DOHH2 (cell line): ENCODE measurements around the gene PODXL2.

Experiments used
- H3F3A ChIP-seq: fragments of 200-600 bp; sonication (generic), shearing (Covaris generic); 2 replicates; pipeline ENCODE4 v1.6.0; 2016; ENCODE audit warnings: antibody characterized with exemption, mild to moderate bottlenecking; ENCODE audit not compliant: control insufficient read depth, insufficient read depth
- H3K27ac ChIP-seq: fragments of 200-600 bp; sonication (generic); 2 replicates; pipeline ENCODE4 v1.5.1; 2014; ENCODE audit warnings: low read depth, mild to moderate bottlenecking, low read length, moderate library complexity
- H3K27me3 ChIP-seq: fragments of 200-600 bp; sonication (generic); 2 replicates; pipeline ENCODE4 v1.6.1; 2014; ENCODE audit warnings: mild to moderate bottlenecking, low read length, mixed read lengths; ENCODE audit not compliant: control insufficient read depth
- H3K36me3 ChIP-seq: fragments of 200-600 bp; sonication (generic); 2 replicates; pipeline ENCODE4 v1.6.1; 2014; ENCODE audit warnings: mild to moderate bottlenecking, low read length, moderate library complexity, mixed read lengths; ENCODE audit not compliant: control insufficient read depth
- H3K4me1 ChIP-seq: fragments of 200-600 bp; sonication (generic); 2 replicates; pipeline ENCODE4 v1.6.1; 2014; ENCODE audit warnings: mild to moderate bottlenecking, low read length, mixed read lengths; ENCODE audit not compliant: control insufficient read depth
- H3K4me2 ChIP-seq: fragments of 200-600 bp; sonication (generic); 2 replicates; pipeline ENCODE4 v1.6.0; 2014; ENCODE audit warnings: mild to moderate bottlenecking, low read length, moderate library complexity
- H3K4me3 ChIP-seq: fragments of 200-600 bp; sonication (generic); 2 replicates; pipeline ENCODE4 v1.5.1; 2014; ENCODE audit warnings: mild to moderate bottlenecking, low read length, mixed read lengths
- H3K79me2 ChIP-seq: fragments of 200-600 bp; sonication (generic); 2 replicates; pipeline ENCODE4 v1.6.1; 2014; ENCODE audit warnings: mild to moderate bottlenecking, low read length, mixed read lengths; ENCODE audit not compliant: control insufficient read depth
- H3K9me2 ChIP-seq: fragments of 200-600 bp; sonication (generic); replicated peaks from 2 replicates; pipeline ENCODE4 v1.6.1; 2014; ENCODE audit warnings: mild to moderate bottlenecking, low read length, mixed read lengths; ENCODE audit not compliant: control insufficient read depth
- H3K9me3 ChIP-seq: fragments of 200-600 bp; sonication (generic); 2 replicates; pipeline ENCODE4 v1.6.1; 2014; ENCODE audit warnings: antibody characterized with exemption, low read length, mixed read lengths; ENCODE audit not compliant: control insufficient read depth, insufficient read depth
- H4K20me1 ChIP-seq: fragments of 200-600 bp; sonication (generic); 2 replicates; pipeline ENCODE4 v1.6.0; 2014; ENCODE audit warnings: low read depth, mild to moderate bottlenecking, antibody characterized with exemption, low read length, moderate library complexity; ENCODE audit not compliant: control insufficient read depth, insufficient read depth
- CTCF ChIP-seq: fragments of 200-600 bp; sonication (generic); IDR thresholded peaks from one replicate; pipeline ENCODE4 v1.5.1; 2014; ENCODE audit warnings: antibody characterized with exemption, mild to moderate bottlenecking, low read depth, low read length; ENCODE audit not compliant: poor library complexity, severe bottlenecking
- EZH2phosphoT487 ChIP-seq: fragments of 200-600 bp; sonication (generic); IDR thresholded peaks from 2 replicates; pipeline ENCODE4 v1.6.1; 2017; ENCODE audit warnings: borderline replicate concordance, mild to moderate bottlenecking, antibody characterized with exemption, low read length, moderate library complexity, mixed read lengths

The PODXL2 gene

GRCh38 chr3:127590593-127591465, 38.2 kb upstream of the PODXL2 start, which contains the start of gene TPRA1:
Gene TPRA1 (minus strand): TSS chr3:127590733. CDS start chr3:127580146, 10,587 bp downstream.
- Histone ChIP-seq H3K27ac (peak within 1 kb of the TSS; percentile 71), H3K4me2 (peak within 1 kb of the TSS; percentile 81)
- TF ChIP-seq CTCF (peak; percentile 17), EZH2phosphoT487 (no peak)

GRCh38 chr3:127593178-127593577, 35.8 kb upstream of the PODXL2 start:
- Histone ChIP-seq H3K9me3 (no peaks in the 10 kb centered on the region), H4K20me1 (no peaks in the 10 kb centered on the region), H3K9me2 (no peaks in the 10 kb centered on the region), H3K27ac (peak overlapping the region; percentile 18; the same call in 1 of the 2 replicates), H3K4me1 (peaks cover 54% of the 10 kb centered on the region), H3F3A (peaks cover 13% of the 10 kb centered on the region; the same call in 1 of the 2 replicates), H3K36me3 (peaks cover 34% of the 10 kb centered on the region), H3K4me3 (no peak overlapping the region), H3K79me2 (peaks cover 75% of the 10 kb centered on the region), H3K4me2 (peak overlapping the region; percentile 28), H3K27me3 (no peaks in the 10 kb centered on the region)
- no peak for TF ChIP-seq CTCF
- TF ChIP-seq EZH2phosphoT487: no peak

More at GRCh38 chr3:127590593-127591465, 38.2 kb upstream of the PODXL2 start, which contains the start of gene TPRA1:
- Histone ChIP-seq H3K9me2 (no peaks in the 10 kb centered on the region), H3K27me3 (no peaks in the 10 kb centered on the region), H3K36me3 (peaks cover 32% of the 10 kb centered on the region), H3K4me3 (peak within 1 kb of the TSS; percentile 77), H3K4me1 (peaks cover 44% of the 10 kb centered on the region), H3F3A (peaks cover 13% of the 10 kb centered on the region; the same call in 1 of the 2 replicates), H4K20me1 (no peaks in the 10 kb centered on the region; the same call in 1 of the 2 replicates), H3K9me3 (no peaks in the 10 kb centered on the region), H3K79me2 (peaks cover 76% of the 10 kb centered on the region)

GRCh38 chr3:127595303-127595702, 33.7 kb upstream of the PODXL2 start:
- no peaks in the 10 kb centered on the region for H3K9me3 ChIP-seq
- H3K4me3 ChIP-seq: no peak overlapping the region
- H3K9me2 ChIP-seq: no peaks in the 10 kb centered on the region
- no peak overlapping the region for H3K27ac ChIP-seq
- H4K20me1 ChIP-seq: no peaks in the 10 kb centered on the region
- H3K27me3 ChIP-seq: no peaks in the 10 kb centered on the region
- no peak overlapping the region; the same call in 1 of the 2 replicates for H3K4me2 ChIP-seq
- peaks cover 54% of the 10 kb centered on the region for H3K36me3 ChIP-seq
- peaks cover 58% of the 10 kb centered on the region for H3K4me1 ChIP-seq
- no peak for TF ChIP-seq CTCF
- TF ChIP-seq EZH2phosphoT487: no peak
- H3K79me2 ChIP-seq: peaks cover 75% of the 10 kb centered on the region
- peaks cover 13% of the 10 kb centered on the region; the same call in 1 of the 2 replicates for H3F3A ChIP-seq
